ENCODE measurements around the gene TMEM179. TPM values are rescaled to one million over a fixed set of nuclear protein-coding genes. Genes with fewer than 3 reads are reported as not detected.
"Not testable (repeated sequence)": the region's sequence is repeated elsewhere in the genome, so short reads cannot be mapped to it uniquely, and the experiment has no call there.

The TMEM179 gene
- total RNA-seq, 2 donors from 2014 or later = 0.26 TPM; not detected in 1

- not testable (repeated sequence) for H3K9me3 Mint-ChIP-seq; H3K27me3 Mint-ChIP-seq; ATAC-seq (replicated peaks); H3K4me1 Mint-ChIP-seq; H3K27ac Mint-ChIP-seq; H3K4me3 Mint-ChIP-seq; H3K36me3 Mint-ChIP-seq (ENCODE audit: low read depth)
Observed at GRCh38 chr14:104579939-104580338, 24.6 kb downstream of the TMEM179 start.

DNA sequence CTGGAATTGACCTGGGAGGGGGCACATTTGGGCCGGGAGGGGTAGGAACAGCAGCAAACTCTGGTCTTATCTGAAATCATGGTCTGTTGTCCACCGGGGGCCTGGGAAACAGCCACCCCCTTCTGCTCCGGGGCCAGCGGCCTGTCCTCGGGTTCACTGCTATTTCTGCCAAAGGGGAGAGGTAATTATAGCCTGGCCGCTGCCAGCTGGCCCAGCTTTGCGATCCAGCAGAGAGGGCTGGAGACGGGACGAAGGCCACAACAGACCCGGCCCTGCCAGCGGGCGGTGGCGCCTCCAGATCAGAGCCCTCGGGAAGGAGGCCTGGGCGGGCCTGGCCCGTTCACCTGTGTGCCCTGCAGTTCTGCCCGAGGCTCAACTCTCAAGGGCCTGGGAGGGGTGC is 25.1 kb downstream of the TMEM179 start, which contains the start of gene C14orf180:
TSS of gene C14orf180 (plus strand) at position 258 of the 400 bp plus-strand sequence. CDS start 6,667 bp downstream, outside the sequence.
- H3K4me3 Mint-ChIP-seq = no peak within 1 kb of the TSS
- no peak for ATAC-seq (replicated peaks)
- no peaks in the 10 kb centered on the region for H3K36me3 Mint-ChIP-seq (ENCODE audit: low read depth)
- no peaks in the 10 kb centered on the region for H3K9me3 Mint-ChIP-seq
- no peaks in the 10 kb centered on the region for H3K4me1 Mint-ChIP-seq
- H3K27ac Mint-ChIP-seq = no peak within 1 kb of the TSS
- peaks cover 5% of the 10 kb centered on the region for H3K27me3 Mint-ChIP-seq

DNA sequence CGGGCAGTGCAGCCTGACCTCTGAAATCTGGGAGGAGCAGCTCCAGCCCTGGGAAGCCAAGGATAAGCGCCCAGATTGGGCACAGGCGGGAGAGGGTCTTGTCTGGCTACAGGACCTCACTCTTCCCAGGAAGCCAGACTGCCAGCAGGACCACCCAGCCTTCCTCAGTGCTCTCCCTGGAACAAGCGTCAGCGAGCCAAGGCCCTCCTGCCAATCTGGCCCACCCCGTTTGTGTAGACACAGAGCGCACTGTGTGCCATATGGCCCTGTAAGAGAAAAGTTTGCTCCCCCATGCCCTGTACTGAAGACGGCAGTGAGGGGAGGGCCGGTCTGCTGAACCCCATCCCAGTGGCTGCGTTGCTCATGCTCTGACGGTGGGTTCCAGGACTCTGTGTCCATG is 26.3 kb downstream of the TMEM179 start:
- Mint-ChIP-seq H3K4me1 (no peaks in the 10 kb centered on the region), H3K27me3 (no peaks in the 10 kb centered on the region), H3K27ac (no peak overlapping the region), H3K9me3 (no peaks in the 10 kb centered on the region), H3K36me3 (ENCODE audit: low read depth) (no peaks in the 10 kb centered on the region), H3K4me3 (no peak overlapping the region)
- ATAC-seq (replicated peaks) = no peak

DNA sequence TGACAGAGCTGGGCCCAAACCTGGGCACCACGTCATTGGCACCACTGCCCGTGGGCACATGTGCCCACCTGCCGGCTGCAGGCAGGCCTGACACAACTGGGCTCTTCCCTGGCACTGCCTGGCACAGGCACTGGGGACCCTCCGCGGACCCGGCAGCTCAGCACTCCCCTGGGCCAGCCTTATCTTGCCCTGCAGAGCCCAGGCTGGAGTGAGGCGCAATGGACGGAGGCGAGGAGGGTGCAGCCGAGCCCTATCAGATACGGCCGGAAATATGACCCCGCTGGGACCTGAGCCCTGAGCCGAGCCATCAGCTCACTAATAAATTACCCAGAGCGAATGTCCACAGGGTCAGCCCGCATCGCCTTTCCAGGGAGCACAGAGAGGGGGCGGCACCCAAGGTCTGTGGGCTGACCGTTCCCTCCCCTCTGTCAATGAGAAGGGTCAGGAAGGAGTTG is 26.7 kb downstream of the TMEM179 start:
- Mint-ChIP-seq H3K36me3 (ENCODE audit: low read depth) (no peaks in the 10 kb centered on the region), H3K4me3 (no peak overlapping the region), H3K4me1 (no peaks in the 10 kb centered on the region), H3K9me3 (no peaks in the 10 kb centered on the region), H3K27ac (no peak overlapping the region), H3K27me3 (no peaks in the 10 kb centered on the region)
- ATAC-seq (replicated peaks) = no peak

DNA sequence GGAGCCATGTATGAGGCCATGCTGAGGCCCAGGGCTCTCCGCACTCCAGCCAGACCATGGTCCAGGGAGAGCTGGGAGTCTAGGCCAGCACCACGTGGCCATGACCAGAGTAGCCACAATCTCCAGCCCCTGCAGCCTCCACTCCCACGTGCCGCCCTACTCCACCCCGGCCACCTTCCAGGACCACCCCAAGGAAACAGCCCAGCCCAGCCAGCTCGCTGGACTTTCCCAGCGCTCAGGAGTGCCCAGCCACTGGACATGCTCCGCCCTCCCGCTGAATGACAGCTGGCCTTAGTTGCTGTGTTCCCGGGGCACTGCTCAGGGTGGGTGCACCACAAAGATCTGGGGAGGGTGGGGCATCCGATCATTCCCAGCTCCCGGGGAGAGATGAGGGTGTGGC is 27.1 kb downstream of the TMEM179 start:
- ATAC-seq (replicated peaks) = no peak
- H3K4me1 Mint-ChIP-seq = no peaks in the 10 kb centered on the region
- no peaks in the 10 kb centered on the region for H3K27me3 Mint-ChIP-seq
- H3K9me3 Mint-ChIP-seq = no peaks in the 10 kb centered on the region
- no peak overlapping the region for H3K27ac Mint-ChIP-seq
- no peak overlapping the region for H3K4me3 Mint-ChIP-seq
- H3K36me3 Mint-ChIP-seq (ENCODE audit: low read depth) = no peaks in the 10 kb centered on the region

DNA sequence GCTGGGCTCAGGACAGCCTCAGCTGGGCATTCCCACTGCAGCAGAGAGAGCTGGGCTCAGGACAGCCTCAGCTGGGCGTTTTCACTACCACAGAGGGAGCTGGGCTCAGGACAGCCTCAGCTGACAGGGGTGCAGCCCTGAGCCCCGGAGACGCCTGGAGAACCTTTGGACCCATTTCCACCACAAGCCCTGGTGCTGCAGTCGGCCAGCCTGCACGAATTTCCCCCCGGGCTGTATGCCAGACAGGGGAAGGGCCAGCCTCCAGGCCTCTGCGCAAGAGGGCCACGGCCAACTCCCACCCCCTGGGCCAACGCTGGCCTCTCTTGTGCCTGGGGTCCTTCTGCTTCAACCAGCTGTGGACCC is 27.6 kb downstream of the TMEM179 start:
- no peaks in the 10 kb centered on the region for H3K9me3 Mint-ChIP-seq
- no peak overlapping the region for H3K27ac Mint-ChIP-seq
- no peak overlapping the region for H3K4me3 Mint-ChIP-seq
- H3K27me3 Mint-ChIP-seq = no peaks in the 10 kb centered on the region
- H3K36me3 Mint-ChIP-seq (ENCODE audit: low read depth) = no peaks in the 10 kb centered on the region
- no peaks in the 10 kb centered on the region for H3K4me1 Mint-ChIP-seq
- no peak for ATAC-seq (replicated peaks)

GRCh38 chr14:104576232-104576969 is 28.2 kb downstream of the TMEM179 start:
- no peaks in the 10 kb centered on the region for H3K4me1 Mint-ChIP-seq
- no peak overlapping the region for H3K27ac Mint-ChIP-seq
- ATAC-seq (replicated peaks) = no peak
- H3K9me3 Mint-ChIP-seq = no peaks in the 10 kb centered on the region
- no peaks in the 10 kb centered on the region for H3K27me3 Mint-ChIP-seq
- H3K4me3 Mint-ChIP-seq = no peak overlapping the region
- no peaks in the 10 kb centered on the region for H3K36me3 Mint-ChIP-seq (ENCODE audit: low read depth)

- Mint-ChIP-seq H3K27me3 (no peaks in the 10 kb centered on the region), H3K4me3 (no peak overlapping the region), H3K4me1 (no peaks in the 10 kb centered on the region), H3K36me3 (ENCODE audit: low read depth) (no peaks in the 10 kb centered on the region), H3K9me3 (no peaks in the 10 kb centered on the region), H3K27ac (no peak overlapping the region)
- ATAC-seq (replicated peaks) = no peak
Observed at GRCh38 chr14:104574978-104575583, 29.5 kb downstream of the TMEM179 start.

DNA sequence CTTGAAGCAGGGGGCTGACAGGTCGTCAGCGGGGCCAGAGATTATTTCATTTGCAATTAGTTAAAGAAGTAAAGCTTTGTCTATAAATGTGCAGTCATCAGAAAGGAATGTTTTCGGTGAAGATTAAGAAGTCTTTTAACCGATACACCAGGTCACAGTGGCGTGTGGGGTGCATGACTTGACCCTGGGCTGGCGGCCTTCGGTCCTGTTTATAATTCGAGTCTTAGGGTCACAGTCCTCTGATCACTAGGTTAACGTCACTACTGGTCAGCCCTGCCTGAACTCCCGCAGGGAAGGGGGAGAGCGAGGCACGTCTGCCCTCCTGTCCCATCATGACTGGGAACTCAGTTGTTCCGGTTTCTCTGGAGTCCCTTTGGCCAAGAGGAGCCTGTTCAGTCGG is 30.0 kb downstream of the TMEM179 start:
- Mint-ChIP-seq H3K4me1 (no peaks in the 10 kb centered on the region), H3K9me3 (no peaks in the 10 kb centered on the region), H3K27ac (no peak overlapping the region), H3K27me3 (no peaks in the 10 kb centered on the region), H3K36me3 (ENCODE audit: low read depth) (no peaks in the 10 kb centered on the region), H3K4me3 (no peak overlapping the region)
- ATAC-seq (replicated peaks) = no peak

DNA sequence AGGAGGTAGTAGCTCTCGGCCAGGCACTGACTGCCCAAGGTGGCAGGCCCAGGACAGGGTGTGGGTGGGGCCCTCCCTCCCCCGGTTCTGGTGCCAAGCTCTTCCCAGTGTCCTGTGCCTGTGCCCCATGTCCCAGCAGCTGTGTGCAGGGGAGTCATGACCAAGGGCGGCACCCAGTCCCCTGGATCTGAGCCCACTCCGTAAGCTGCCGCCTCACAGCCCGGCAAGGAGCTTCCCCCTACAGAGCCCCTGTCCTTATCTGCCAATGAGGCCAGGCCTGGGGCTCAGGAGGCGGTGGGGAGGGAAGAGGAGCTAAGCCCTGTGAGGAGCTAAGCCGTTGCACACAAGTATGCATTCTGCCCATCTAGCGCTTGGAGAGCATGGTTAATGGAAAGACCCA is 30.6 kb downstream of the TMEM179 start:
- Mint-ChIP-seq H3K27ac (no peak overlapping the region), H3K4me3 (no peak overlapping the region), H3K9me3 (no peaks in the 10 kb centered on the region)

GRCh38 chr14:104572668-104573067 is 31.9 kb downstream of the TMEM179 start:
- Mint-ChIP-seq H3K27ac (no peak overlapping the region), H3K4me3 (no peak overlapping the region), H3K36me3 (ENCODE audit: low read depth) (no peaks in the 10 kb centered on the region), H3K9me3 (no peaks in the 10 kb centered on the region), H3K27me3 (no peaks in the 10 kb centered on the region), H3K4me1 (no peaks in the 10 kb centered on the region)
- no peak for ATAC-seq (replicated peaks)

More for the DNA sequence above, 30.6 kb downstream of the TMEM179 start:
- Mint-ChIP-seq H3K27me3 (no peaks in the 10 kb centered on the region), H3K36me3 (ENCODE audit: low read depth) (no peaks in the 10 kb centered on the region), H3K4me1 (no peaks in the 10 kb centered on the region)
- no peak for ATAC-seq (replicated peaks)

DNA sequence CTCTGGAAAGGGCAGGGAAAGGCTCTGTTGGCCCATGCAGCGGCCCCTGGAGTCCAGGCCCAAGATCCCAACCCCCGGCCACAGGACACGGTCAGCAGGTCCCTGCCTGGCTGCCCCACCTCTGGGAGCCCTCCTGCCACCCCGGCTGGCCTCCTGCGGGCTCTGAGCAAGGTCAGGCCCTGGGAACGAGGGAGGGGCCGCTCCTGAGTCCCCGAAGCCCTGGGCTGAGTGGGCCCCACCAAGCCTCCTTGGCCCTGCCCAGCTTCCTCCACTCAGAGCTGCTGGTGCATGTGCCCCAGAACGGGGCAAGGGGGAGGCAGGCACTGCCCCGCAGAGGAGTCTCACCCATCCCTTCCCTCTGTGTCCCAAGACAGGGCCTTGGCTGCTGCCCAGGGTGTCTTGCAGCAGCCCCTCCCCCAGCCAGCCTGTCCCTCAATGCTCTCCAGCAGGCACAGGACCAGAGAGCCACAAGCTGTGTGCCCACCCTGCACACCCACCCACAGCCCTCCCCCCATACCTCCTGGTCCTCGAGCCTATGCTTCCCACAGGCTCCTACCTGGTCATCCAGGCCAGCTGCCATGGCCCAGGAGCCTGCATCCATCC is 32.4 kb downstream of the TMEM179 start:
- Mint-ChIP-seq H3K4me1 (no peaks in the 10 kb centered on the region), H3K36me3 (ENCODE audit: low read depth) (no peaks in the 10 kb centered on the region), H3K9me3 (no peaks in the 10 kb centered on the region), H3K27me3 (no peaks in the 10 kb centered on the region), H3K27ac (no peak overlapping the region), H3K4me3 (no peak overlapping the region)
- ATAC-seq (replicated peaks) = no peak

DNA sequence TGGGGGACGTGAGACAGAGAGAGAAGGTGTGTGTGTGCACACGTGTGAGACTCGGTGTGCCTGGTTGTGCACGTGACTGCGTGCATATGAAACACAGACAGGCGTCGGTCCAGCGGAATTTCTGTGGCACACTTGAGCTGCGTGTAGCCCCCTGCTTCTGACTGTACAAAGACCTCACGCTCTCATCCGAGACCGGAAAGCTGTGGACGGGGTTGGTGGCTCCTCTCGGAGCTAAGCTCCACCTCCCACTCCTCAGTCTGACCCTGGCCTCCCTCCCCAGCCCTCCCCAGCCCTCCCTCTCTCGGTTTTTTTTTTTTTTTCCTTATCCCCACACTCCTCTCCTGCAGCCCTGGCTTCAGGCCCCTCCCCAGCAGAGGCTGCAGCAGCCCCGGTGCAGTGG is 33.3 kb downstream of the TMEM179 start:
- Mint-ChIP-seq H3K36me3 (ENCODE audit: low read depth) (no peaks in the 10 kb centered on the region), H3K4me3 (no peak overlapping the region), H3K27ac (no peak overlapping the region), H3K9me3 (no peaks in the 10 kb centered on the region), H3K4me1 (no peaks in the 10 kb centered on the region), H3K27me3 (no peaks in the 10 kb centered on the region)
- ATAC-seq (replicated peaks) = no peak

DNA sequence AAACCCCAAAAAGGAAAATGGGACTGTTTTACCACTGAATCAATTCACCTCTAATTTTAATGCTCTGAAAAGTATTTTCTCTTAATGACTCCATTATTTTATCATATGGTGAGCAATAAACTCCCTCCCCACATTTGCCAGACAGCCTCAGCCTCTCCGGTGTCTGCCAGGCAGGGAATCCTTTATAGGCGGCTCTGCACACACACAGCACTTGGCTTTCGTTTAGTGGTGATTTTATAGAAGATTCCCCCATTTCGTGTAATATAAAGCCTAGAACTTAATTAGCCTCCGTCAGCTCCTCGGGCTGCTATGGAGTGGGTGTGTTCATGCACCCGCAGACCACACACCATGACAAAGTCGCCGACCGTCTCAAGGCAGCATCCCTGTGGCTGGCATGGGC is 35.1 kb downstream of the TMEM179 start:
- Mint-ChIP-seq H3K27ac (no peak overlapping the region), H3K4me1 (no peaks in the 10 kb centered on the region), H3K4me3 (no peak overlapping the region)

GRCh38 chr14:104568620-104569019 is 36.0 kb downstream of the TMEM179 start:
- ATAC-seq (replicated peaks) = no peak
- Mint-ChIP-seq H3K4me1 (no peaks in the 10 kb centered on the region), H3K27me3 (peaks cover 3% of the 10 kb centered on the region), H3K36me3 (ENCODE audit: low read depth) (no peaks in the 10 kb centered on the region), H3K4me3 (no peak overlapping the region), H3K9me3 (no peaks in the 10 kb centered on the region), H3K27ac (no peak overlapping the region)

More for the DNA sequence above, 35.1 kb downstream of the TMEM179 start:
- H3K9me3 Mint-ChIP-seq = no peaks in the 10 kb centered on the region
- no peaks in the 10 kb centered on the region for H3K36me3 Mint-ChIP-seq (ENCODE audit: low read depth)
- ATAC-seq (replicated peaks) = no peak
- peaks cover 3% of the 10 kb centered on the region for H3K27me3 Mint-ChIP-seq
